NCI-H526 (cell line): ENCODE data around the gene FGFR3.
A peak's percentile ranks its signal among the peaks of the same experiment; 100 is the strongest.

Experiments used
- DNase-seq, 2 experiments: peaks; one replicate each; lab custom pipeline; 2025; lab: John Stamatoyannopoulos, UW

Gene FGFR3

DNA sequence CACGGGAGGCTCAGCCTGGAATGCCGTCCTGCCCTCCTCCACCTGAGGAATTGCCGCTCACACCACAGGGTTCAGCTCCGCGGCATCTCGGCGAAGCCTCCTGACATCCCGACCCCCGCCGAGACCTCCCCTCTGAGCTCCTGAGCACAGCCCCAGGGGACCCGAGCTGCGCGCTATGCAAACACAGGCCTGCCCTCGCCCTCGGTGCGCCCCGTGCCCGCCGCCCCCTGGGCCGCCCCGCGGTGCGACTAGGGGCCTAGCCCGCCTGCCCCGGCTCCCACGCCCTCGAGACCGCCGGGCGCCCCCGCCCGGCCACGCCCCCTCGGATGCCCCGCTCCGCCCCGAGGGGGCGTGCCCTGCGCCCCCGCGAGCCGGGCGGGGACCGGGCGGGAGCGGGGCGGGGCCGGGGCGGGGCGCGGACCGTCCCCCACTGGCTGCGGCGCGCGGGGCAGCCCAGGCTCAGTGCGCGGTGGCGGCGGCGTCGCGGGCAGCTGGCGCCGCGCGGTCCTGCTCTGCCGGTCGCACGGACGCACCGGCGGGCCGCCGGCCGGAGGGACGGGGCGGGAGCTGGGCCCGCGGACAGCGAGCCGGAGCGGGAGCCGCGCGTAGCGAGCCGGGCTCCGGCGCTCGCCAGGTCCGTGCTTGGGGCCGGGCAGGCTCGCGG, at the start of gene FGFR3:
FGFR3 (plus strand) TSS at position 462 of the 664 bp plus-strand sequence. CDS start 642 bp downstream, outside the sequence.
- peak in 1 of 2 experiments; percentile 88 for DNase-seq

DNA sequence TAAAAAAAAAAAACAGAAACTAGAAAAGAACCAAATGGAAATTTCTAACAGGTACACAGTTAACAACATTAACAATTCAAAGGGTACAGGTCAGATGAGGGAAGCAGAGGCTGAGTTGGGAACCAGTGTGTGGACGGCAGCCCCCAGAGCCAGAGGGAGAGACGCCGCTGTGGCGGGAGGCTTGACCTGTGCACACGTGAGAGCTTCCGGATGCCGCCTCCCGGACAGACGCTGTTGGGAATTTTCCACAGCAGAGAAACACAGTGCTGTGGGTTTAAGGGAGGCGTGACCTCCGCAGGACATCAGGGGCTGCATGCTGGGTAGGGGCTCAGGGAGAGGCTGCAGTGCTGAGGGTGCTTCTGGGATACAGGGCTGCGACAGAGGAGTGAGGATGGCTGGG, 49.5 kb upstream of the FGFR3 start:
- DNase-seq = no peak

DNA sequence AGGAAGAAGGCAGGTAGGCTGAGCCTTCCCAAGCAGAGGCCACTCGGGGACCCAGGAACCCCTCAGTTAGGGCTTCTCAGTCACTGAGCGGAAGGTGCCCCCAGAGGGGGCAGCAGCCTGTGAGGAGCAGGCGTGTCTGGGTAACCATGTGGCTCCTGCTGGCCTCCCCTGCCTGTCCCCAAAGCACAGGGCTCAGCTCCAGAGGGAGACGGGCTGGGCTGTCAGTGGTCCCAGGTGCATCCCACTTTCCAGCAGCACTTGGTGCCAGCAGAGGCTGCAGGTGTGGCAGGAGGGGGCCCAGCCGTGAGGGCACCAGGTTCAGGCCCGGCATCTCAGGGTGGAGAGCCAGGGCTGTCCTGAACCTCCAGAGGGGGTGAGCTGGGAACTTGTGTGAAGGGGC, 49.1 kb upstream of the FGFR3 start:
- no peak for DNase-seq

DNA sequence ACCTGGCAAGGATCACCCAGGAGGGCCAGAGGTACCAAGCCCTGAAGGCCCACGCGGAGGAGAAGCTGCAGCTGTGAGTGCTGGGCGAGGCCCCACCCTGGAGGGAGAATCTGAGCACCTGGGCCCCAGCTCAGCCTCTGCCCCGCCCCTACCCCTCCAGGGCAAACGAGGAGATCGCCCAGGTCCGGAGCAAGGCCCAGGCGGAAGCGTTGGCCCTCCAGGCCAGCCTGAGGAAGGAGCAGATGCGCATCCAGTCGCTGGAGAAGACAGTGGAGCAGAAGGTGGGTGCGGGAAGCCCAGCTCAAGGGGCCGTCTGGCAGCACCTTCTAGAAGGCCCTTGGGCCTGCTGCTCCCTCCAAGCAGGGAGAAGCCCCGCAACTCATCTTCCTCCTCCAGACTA, 48.5 kb upstream of the FGFR3 start:
- DNase-seq = no peak

DNA sequence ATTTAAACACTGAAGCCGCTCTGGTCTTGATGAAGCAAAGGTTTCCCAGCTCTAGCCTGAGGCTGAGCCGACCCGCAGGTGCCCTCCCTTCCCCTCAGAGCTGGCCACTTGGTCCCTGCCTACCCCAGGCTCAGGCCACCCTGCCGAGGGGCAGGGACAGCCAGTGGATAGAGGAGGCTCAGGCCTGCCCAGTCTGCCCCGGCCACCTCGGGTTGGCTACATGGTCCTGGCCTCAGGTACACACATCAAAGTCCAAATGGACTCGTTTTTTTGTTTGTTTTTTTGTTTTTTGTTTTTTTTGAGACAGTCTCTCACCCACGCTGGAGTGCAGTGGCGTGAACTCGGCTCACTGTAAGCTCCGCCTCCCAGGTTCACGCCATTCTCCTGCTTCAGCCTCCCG, 47.9 kb upstream of the FGFR3 start:
- no peak for DNase-seq

GRCh38 chr4:1745697-1746096, 47.4 kb upstream of the FGFR3 start:
- DNase-seq = no peak

DNA sequence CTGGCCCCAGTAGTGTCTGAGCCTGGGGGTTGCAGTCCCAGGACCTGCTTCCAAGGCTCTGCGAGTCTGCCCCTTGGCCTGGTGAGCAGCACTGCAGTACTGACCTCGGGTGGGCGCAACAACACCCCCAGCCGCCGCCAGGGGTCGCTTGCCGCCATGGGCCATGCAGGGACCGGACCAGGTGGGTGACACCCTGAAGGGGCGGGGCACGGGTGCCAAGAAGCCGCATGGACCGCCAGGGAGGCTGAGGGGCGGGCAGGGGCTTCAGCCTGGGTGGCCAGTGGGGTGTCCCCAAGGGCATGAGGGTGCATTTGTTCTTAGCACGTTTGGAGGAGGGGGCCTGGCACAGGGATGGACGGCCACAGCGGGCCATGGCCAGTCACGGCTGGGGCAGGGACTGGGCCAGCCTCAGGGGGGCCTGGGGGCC, 46.8 kb upstream of the FGFR3 start:
- peak; percentile 62 to 90 for DNase-seq

DNA sequence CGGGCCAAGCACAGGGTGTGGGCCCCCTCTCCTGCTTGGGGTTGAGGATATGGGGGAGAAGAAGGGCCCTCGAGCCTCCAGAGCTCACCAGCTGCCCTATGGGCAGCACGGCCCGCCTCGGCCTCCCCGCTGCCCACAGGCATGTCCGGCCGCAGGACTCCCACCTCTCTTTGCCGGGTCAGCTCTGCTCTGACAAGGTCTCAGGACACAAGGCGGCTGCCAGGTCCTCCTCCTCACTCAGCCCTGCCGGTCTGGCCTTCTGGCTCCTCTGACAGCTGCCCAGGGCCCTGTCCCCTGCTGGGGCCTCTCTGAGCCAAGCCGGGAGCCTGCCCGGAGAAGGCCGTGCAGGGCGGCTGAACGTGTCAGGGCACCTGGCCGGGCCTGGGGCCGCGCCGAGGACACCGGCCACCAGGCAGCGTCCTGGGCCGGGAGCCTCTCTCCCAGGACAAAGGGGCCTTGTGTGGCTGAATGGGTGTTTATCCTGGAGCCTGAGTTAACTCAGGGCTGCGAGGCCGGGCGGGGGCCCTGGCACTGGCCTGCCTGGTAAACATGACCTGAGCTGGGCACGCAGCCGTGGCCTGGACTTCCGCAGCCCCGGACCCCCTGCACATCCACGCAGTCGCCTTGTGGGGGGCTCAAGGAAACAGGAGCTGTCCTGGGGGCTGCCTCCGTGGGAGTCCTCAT, 46.0 kb upstream of the FGFR3 start:
- peak in 1 of 2 experiments; percentile 33 for DNase-seq

DNA sequence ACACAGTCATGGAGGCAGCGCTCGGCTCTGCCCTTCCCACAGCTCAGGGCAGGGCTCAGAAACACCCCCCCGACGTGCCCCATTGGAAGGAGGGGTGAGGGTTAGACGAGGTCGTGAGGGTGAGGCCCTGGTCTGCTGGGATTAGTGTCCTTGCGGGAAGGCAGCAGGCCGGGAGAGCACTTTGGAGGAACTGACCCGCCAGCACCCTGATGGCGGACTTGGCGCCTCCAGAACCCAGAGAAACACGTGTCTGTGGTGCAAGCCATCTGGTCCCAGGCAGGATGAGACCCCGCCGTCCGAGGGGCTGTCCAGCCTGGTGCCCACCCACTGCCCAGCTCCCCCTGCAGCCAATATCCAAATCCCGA, 45.5 kb upstream of the FGFR3 start:
- DNase-seq = no peak

DNA sequence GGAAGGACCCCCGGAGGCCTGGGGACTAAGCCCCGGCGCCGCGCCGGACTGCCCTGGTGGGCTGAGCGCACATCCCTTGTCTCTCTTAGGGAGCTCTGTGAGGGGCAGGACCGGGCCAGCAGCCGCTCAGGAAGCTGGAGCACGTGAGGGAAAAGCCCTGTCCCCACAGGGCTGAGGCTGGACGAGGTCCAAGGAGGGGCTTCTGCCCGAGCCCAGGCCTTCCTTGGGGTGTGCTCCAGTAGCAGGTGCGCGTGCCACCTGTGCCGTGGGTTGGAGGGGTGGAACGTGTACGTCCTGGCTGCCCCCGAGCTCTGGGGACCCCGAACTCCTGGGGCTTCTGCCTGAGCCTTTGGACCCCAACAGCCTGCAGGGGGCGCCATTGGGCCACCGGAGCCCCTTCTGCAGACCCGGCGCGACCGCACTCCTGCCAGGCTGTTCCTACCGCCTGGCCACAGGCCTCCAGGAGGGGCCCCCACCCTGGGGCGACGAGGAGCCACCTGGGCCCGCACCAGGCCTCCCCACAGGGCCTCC, 44.6 kb upstream of the FGFR3 start:
- peak; percentile 57 to 93 for DNase-seq

DNA sequence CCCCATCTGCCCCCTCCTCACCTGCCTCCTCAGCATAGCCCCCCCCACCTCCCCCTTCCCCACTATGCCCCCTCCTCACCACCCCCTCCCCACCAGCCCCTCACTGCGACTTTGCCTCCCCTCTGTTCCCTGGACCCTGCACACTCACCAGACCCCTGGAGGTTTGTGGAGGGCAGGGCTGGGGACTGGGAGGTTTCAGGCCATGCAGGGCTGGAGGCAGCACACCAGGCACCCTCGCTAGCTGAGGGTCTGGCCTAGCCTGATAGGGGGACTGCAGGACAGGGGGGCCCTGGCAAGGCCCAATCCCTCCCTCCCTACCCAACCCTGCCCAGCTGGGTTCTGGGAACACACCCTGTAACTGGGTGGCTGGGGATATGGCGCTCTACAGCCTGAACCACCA, 43.7 kb upstream of the FGFR3 start:
- DNase-seq = no peak

GRCh38 chr4:1749826-1750225, 43.3 kb upstream of the FGFR3 start:
- DNase-seq = no peak

DNA sequence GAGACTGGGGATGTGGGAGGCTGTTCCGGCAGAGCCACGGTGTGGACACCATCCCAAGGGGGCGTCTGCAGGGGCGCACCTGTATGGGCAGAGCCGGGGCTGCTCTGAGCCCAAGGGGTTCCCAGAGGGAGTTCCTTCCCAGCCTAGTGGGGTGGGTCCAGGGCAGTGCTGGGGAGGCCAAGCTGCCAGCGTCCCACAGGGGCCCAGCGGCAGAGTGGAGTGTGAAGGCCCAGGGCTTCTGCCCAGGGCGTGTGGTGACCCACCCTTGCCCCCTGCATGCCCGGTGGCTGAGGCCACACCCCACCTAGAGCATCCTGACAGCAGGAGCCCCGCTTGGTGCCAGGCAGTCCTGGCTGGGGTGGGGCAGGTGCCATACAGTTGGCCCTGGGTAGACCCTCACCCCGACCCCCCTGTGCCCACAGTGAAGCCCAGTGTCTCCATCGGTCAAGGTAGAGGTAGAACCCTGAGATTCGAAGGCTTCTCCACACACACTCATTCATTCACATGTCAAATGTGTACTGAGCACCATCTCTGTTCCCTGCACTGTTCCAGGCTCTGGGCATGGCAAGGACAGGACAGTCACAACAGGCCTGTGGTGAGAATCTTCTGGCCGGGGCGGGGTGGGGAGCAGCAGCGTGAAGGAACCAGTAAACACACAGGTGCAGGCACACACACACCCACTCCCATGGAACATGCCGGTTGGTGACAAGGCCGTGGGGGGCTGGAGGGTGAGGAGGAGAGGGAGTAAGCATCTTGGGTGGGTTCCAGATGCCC, 42.5 kb upstream of the FGFR3 start:
- DNase-seq = no peak

DNA sequence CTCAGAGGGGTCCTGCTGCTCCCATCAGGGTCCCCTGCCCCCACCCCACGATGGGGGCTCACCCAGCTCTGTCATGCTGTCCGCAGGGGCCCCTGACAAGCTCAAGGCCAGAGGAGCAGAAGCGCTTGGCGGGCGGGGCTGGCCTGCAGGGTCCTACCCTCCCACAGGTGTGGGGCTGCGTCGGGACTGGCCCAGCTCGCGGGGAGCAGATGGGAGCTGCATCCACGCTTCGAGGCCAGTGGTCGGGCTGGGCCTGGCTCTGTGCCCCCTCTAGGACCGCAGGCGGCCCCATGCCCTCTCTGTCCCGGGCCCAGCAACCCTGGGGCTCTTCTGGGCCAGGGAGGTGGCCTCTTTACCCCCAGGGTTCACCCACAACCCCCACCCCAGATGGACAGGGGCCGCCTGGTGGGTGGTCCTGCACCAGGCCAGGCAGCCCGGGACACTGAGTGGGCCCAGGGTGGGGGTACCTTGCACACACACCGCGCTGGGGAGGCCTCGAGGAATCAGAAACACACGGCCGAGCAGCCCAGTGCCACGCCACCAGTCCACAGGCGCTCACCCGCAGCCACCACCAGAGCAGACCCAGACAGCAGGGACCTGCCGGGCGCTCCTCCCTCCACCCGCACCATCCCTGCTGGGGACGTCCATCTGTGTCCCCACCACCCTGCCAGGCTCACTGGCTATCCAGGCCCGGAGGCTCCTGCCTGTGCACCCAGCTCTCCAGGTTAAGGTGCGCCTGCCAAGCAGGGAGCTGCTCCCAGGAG, 41.8 kb upstream of the FGFR3 start:
- DNase-seq = peak in 1 of 2 experiments; percentile 42

GRCh38 chr4:1751919-1752283, 41.2 kb upstream of the FGFR3 start:
- DNase-seq = no peak

DNA sequence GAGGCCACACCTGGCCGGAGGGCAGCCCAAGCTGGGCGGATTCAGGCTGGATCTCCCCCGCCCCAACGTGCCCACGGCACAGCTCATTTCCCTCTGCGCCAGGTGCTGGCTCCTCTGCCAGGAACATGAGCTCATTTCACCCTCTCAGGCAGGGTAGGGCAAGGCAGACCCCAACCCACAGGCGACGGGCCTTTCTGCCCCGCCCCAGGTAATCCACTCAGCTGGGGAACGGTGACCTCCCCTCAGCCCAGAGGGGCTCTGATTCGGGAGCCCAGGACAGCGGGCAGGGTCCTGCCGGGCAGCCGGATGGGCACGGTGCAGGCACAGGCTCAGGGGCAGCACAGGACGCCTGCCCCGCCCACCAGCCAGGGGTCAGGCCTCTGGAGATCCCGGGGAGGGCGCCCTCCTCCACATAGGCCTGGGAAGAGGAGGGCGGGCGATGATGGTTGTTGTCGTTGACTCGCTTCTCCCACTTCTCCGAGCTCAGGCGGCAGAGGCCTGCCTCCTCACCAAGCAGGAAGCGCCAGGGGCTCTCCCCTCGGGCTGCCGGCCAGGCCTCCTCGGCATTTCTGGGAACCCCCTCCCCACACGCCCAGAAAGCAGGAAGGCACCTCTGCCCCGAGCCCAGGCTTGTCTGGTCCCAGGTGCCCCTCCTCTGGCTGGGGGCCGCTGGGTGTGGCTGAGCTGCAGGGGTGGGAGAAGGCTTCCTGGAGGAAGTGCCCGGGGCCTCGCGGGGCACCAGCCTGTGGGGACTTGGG, 40.6 kb upstream of the FGFR3 start:
- peak; percentile 73 to 87 for DNase-seq

- no peak for DNase-seq
These were observed 39.8 kb upstream of the FGFR3 start for GRCh38 chr4:1753294-1753696.

DNA sequence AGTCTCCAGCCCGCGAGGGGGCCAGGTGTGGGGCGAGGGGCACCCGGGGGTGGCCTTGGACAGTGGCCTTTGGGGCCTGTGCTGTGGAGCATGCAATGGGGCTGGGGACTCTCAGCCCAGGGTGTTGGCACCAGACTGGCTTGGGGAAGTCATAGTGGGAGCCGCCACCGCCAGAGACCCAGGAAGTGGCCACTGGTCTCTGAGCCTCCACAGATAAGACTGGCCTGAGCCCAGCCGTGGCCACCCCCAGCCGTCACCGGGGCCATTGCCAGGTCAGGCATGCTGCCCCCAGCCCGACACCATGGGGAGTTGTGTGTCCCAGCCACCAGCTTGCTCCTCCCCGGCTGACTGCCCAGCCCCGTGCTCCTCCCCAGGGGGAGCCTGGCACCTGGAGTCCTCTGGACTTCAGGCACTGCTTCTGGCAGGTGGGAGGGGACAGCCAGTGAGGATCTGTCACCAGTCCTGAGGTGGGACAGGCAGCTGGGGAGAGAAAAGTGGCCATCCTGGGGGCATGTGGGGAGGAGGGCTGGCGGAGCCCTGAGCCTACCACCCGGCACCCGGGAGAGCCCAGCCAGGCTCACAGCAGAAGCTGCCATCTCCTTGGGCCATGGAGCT, 39.3 kb upstream of the FGFR3 start:
- DNase-seq = peak in 1 of 2 experiments; percentile 54

DNA sequence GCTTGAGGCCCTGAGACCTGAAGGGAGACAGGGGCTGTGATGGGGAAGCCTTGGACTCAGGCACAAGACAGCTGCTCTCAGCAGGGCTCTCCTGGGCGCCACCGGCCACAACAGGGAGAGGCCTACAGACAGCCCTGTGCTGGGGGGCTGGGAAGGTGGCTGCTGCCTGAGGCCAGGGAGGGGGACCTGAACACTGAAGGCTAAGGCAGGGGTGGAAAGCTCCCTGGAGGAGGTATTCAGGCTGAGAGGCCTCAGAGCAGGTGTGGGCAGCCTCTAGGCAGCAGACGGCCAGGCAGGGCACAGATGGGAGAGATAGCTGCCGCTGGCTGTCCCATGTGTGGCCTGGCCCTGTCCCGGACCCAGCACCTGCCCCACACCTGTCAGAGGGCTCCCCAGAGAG, 38.8 kb upstream of the FGFR3 start:
- DNase-seq = peak in 1 of 2 experiments; percentile 70

- DNase-seq = no peak
These were observed 37.8 kb upstream of the FGFR3 start for GRCh38 chr4:1755297-1755696.

DNA sequence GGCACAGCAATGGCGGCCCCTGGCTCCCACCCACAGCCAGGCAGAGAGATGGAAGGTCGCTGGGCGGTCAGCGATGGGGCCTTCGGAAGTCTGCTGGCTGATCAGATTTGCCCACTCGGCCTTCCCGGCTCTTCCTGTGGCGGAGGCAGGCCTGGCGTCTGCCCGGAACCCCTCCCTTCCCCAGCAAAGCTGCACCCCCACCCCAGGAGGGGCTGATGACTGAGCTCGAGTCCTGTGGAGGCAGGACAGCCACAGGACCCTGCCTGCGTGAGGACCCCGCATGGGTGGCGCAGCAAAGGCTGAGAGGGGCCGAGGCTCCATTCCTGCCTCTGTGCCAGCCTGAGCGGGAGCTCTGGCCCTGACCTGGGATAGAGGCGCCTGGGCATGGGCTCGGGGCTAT, 37.0 kb upstream of the FGFR3 start:
- no peak for DNase-seq
